Endometrium (tissue), 2 donors: ENCODE measurements around the gene KRTAP9-7.
"Not testable (repeated sequence)": the region's sequence is repeated elsewhere in the genome, so short reads cannot be mapped to it uniquely, and the experiment has no call there.

Experiments used
- FAIRE-seq: peaks from 2 replicates; lab custom pipeline; 2012; peaks lifted over from hg19 to GRCh38; lab: Jason Lieb, UNC
- donor health status: control.
- donor health status: control.

KRTAP9-7 gene, protein sequence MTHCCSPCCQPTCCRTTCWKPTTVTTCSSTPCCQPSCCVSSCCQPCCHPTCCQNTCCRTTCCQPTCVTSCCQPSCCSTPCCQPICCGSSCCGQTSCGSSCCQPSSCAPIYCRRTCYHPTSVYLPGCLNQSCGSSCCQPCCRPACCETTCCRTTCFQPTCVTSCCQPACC

DNA sequence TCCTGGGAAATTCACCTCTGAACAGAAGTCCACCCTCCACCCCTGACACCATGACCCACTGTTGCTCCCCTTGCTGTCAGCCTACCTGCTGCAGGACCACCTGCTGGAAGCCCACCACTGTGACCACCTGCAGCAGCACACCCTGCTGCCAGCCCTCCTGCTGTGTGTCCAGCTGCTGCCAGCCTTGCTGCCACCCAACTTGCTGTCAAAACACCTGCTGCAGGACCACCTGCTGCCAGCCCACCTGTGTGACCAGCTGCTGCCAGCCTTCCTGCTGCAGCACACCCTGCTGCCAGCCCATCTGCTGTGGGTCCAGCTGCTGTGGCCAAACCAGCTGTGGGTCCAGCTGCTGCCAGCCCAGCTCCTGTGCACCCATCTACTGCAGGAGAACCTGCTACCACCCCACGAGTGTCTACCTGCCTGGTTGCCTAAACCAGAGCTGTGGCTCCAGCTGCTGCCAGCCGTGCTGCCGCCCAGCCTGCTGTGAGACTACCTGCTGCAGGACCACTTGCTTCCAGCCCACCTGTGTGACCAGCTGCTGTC, at the start of gene KRTAP9-7:
TSS of gene KRTAP9-7 (plus strand) at position 51 of the 543 bp plus-strand sequence. CDS start at position 51, 0 bp downstream.
- not testable (repeated sequence) for FAIRE-seq

DNA sequence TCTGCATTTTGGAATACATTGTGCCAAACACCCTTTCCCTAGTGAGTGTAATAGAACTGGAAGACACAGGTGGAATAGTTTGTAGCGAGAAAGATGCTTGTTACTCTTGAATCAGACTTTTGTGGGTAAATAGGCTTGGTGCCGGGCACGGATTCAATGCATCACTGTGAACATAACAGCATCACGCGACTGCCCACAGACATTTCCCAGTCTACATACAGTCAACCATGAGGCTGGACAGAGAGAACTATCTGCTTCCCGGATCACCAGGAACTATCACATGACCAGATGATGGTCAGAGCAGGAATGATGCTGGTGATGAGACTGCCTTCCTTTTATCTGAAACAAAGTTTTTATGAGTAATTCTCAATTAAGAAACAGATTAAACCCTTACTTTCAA, 49.4 kb upstream of the KRTAP9-7 start:
- FAIRE-seq = no peak

DNA sequence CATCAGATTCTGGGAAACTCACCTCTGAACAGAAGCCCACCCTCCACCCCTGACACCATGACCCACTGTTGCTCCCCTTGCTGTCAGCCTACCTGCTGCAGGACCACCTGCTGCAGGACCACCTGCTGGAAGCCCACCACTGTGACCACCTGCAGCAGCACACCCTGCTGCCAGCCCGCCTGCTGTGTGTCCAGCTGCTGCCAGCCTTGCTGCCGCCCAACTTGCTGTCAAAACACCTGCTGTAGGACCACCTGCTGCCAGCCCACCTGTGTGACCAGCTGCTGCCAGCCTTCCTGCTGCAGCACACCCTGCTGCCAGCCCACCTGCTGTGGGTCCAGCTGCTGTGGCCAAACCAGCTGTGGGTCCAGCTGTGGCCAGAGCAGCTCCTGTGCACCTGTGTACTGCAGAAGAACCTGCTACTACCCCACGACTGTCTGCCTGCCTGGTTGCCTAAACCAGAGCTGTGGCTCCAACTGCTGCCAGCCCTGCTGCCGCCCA, 48.9 kb upstream of the KRTAP9-7 start, which contains the start of gene KRTAP9-2:
TSS of gene KRTAP9-2 (plus strand) at position 51 of the 498 bp plus-strand sequence. CDS start at position 58, 7 bp downstream.
- FAIRE-seq = not testable (repeated sequence)

DNA sequence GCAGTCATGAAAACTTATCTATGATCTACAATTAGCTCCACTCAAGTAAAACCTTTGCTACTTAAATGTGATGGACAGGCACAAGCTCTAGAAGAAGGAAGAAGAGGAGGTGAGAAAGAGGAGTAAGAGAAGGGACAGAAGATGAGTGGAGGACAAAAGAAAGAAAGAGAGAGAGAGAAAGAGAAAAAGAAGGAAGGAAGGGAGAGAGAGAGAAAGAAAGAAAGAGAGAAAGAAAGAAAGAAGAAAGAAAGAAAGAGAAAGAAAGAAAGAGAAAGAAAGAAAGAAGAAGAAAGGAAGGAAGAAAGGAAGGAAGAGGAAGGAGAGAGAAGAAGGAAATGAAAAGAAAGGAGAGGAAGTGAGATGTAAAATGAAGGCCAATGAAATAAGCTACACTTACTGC, 45.4 kb upstream of the KRTAP9-7 start:
- FAIRE-seq = no peak

DNA sequence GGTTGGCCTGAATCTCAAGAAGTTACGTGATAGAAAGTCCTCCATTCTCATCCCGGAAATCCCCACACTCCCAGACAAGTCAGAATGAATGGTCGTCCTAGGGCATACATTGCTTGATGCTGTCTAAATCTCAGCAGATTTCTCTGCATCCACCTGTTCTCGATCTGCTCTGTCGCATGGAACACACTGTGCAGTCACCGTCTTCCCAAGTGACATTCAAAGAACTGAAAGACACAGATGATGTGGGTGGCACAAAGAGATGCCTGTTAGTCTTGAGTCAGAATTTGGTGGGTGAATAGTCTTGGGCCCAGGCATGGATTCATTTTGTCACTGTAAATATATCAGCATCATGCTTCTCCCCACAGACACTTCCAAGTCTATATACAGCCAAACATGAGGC, 43.8 kb upstream of the KRTAP9-7 start:
- no peak for FAIRE-seq

DNA sequence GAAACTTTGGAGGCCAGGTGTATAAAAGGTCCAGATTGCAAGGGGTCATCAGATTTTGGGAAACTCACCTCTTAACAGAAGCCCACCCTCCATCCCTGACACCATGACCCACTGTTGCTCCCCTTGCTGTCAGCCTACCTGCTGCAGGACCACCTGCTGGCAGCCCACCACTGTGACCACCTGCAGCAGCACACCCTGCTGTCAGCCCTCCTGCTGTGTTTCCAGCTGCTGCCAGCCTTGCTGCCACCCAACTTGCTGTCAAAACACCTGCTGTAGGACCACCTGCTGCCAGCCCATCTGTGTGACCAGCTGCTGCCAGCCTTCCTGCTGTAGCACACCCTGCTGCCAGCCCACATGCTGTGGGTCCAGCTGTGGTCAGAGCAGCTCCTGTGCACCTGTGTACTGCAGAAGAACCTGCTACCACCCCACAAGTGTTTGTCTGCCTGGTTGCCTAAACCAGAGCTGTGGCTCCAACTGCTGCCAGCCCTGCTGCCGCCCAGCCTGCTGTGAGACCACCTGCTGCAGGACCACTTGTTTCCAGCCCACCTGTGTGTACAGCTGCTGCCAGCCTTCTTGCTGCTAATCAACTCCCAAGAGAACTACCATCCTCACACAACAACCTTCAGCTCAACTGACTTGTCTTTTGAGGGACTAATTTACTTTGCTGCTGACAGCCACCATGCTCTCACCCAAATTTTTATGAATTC, 42.9 kb upstream of the KRTAP9-7 start, which contains the start of gene KRTAP9-3:
TSS of gene KRTAP9-3 (plus strand) at position 51 of the 707 bp plus-strand sequence. CDS start at position 104, 53 bp downstream.
- not testable (repeated sequence) for FAIRE-seq

DNA sequence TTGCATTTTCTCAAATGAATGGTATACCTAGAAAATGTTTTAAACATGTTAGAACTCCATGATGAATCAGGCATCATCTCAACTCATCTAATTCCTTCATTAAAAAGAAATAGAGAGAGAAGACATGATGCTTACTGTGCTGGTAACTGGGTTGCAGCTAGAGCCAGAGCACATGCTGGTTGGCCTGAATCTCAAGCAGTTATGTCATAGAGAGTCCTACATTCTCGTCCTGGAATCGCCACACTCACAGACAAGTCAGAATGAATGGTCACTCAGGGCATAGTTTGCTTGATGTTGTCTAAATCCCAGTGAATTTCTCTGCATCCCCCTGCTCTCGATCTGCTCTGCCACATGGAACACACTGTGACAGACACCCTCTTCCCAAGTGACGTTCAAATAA, 38.4 kb upstream of the KRTAP9-7 start:
- FAIRE-seq = not testable (repeated sequence)

DNA sequence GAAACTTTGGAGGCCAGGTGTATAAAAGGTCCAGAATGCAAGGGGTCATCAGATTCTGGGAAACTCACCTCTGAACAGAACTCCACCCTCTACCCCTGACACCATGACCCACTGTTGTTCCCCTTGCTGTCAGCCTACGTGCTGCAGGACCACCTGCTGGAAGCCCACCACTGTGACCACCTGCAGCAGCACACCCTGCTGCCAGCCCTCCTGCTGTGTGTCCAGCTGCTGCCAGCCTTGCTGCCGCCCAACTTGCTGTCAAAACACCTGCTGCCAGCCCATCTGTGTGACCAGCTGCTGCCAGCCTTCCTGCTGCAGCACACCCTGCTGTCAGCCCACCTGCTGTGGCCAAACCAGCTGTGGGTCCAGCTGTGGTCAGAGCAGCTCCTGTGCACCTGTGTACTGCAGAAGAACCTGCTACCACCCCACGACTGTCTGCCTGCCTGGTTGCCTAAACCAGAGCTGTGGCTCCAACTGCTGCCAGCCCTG, 37.5 kb upstream of the KRTAP9-7 start, which contains the start of gene KRTAP9-8:
TSS of gene KRTAP9-8 (plus strand) at position 51 of the 489 bp plus-strand sequence. CDS start at position 104, 53 bp downstream.
- not testable (repeated sequence) for FAIRE-seq

DNA sequence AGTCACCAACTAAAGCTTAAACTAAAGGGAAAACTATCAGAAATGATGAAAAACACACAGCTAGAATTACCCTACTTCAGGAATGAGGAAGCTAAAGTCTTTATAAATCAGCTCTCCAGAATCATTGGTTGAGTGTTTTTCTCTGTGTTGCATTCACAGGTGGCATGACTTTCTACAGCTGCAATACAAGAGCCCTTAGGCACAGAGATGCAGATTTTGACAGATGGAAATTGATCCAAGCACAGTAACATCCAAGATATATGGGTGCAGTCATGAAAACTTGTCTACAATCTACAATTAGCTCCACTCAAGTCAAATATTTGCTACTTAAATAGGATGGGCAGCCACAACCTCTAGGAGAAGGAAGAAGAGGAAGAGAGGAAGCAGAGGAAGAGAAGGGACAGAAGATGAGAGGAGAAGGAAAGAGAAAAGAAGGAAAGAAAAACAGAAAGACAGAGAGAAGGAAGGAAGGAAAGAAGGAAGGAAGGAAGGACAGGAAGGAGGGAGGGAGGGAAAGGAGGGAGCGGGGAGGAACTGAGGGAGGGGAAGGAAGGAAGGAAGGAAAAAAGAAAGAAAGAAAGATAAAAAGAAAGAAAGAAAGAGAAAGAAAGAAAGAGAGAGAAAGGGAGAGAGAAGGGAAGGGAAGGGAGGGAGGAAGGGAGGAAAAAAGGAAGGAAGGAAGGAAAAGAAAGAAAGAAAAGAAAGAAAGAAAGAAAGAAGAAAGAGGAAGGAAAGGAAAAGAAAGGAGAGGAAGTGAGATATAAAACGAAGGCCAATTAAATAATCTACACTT, 28.3 kb upstream of the KRTAP9-7 start:
- FAIRE-seq = not testable (repeated sequence)

DNA sequence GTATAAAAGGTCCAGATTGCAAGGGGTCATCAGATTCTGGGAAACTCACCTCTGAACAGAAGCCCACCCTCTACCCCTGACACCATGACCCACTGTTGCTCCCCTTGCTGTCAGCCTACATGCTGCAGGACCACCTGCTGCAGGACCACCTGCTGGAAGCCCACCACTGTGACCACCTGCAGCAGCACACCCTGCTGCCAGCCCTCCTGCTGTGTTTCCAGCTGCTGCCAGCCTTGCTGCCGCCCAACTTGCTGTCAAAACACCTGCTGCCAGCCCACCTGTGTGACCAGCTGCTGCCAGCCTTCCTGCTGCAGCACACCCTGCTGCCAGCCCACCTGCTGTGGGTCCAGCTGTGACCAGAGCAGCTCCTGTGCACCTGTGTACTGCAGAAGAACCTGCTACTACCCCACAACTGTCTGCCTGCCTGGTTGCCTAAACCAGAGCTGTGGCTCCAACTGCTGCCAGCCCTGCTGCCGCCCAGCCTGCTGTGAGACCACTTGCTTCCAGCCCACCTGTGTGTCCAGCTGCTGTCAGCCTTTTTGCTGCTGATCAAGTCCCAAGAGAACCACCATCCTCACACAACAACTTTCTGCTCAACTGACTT, 25.8 kb upstream of the KRTAP9-7 start, which contains the start of gene KRTAP9-4:
TSS of gene KRTAP9-4 (plus strand) at position 51 of the 604 bp plus-strand sequence. CDS start at position 85, 34 bp downstream.
- FAIRE-seq = not testable (repeated sequence)

DNA sequence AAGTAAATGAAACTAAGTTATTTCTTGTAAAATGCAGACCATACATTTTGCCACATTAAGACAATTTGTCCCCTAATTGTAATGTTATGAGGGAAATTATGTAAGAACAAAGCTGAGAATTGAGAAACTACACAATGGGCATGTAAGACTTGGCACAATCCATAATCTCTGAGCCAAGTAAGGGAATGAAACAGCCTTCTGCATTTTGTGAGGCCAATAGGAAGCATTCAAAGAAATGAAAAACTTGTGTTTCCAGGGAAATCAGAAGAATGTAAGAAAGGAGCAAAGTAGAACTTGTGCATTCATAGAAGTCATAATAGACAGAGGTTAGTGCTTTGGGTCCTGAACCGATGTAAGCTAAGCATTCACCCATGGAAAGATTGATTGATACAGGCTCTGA, 24.2 kb upstream of the KRTAP9-7 start:
- FAIRE-seq = no peak

DNA sequence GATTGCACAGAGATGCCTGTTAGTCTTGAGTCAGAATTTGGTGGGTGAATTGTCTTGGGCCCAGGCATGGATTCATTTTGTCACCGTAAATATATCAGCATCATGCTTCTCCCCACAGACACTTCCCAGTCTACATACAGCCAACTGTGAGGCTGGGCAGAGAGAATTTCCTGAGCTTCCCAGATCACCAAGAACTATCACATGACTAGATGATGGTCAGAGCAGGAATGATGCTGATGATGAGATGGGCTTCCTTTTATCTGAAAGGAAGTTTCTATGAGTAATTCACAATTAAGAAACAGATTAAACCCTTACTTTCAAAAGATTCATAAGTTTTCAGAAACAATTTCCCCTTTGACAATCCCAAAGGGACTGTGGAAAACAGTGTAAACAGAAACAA, 20.6 kb upstream of the KRTAP9-7 start:
- FAIRE-seq = no peak

DNA sequence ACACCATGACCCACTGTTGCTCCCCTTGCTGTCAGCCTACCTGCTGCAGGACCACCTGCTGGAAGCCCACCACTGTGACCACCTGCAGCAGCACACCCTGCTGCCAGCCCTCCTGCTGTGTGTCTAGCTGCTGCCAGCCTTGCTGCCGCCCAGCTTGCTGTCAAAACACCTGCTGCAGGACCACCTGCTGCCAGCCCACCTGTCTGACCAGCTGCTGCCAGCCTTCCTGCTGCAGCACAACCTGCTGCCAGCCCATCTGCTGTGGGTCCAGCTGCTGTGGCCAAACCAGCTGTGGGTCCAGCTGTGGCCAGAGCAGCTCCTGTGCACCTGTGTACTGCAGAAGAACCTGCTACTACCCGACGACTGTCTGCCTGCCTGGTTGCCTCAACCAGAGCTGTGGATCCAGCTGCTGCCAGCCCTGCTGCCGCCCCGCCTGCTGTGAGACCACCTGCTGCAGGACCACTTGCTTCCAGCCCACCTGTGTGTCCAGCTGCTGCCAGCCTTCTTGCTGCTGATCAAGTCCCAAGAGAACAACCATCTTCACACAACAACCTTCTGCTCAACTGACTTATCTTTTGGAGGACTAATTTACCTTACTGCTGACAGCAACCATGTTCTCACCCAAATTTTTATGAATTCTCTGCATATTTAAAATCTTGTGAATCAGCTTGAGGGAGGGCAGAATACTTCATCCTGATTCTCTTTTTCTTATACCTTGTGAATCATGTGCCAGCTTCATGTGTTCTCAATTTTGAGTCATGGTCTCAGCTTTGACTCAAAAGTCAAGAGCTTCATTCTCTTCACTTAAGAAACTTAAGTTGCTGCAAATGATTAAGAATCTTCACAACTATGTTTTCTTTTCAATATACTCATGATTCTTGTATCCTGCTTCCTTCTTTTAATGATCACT, 19.9 kb upstream of the KRTAP9-7 start, which contains the start of gene KRTAP9-9:
TSS of gene KRTAP9-9 (plus strand) at position 4 of the 910 bp plus-strand sequence.
- not testable (repeated sequence) for FAIRE-seq

DNA sequence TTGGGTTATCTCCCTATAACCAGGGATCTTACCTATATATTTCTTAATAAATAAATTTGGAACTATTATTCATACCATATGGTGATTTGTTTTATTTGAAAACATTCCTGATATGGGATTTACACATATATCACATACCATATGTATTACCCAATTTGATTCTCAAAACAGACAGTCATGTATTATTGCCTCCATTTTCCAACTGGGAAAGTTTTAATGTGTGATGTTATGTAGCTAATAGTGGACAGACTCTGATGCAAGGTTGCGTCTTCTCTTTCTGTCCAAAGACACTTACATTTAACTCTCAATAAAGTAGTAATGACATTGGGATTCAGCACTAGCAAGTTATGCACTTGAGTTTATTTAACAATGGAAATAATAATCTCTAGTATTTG, 19.2 kb upstream of the KRTAP9-7 start:
- no peak for FAIRE-seq

DNA sequence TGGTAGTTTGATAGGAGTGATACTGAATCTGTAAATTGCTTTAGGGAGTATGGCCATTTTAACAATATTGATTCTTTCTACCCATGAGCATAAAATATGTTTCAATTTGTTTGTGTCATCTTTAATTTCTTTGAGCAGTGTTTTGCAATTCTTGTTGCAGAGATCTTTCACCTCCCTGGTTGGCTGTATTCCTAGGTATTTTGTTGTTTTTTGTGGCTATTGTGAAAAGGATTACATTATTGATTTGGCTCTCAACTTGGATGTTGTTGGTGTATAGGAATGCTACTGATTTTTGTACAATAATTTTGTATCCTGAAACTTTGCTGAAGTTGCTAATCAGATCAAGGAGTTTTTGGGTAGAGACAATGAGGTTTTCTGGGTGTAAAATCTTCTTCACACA, 17.1 kb upstream of the KRTAP9-7 start:
- no peak for FAIRE-seq

DNA sequence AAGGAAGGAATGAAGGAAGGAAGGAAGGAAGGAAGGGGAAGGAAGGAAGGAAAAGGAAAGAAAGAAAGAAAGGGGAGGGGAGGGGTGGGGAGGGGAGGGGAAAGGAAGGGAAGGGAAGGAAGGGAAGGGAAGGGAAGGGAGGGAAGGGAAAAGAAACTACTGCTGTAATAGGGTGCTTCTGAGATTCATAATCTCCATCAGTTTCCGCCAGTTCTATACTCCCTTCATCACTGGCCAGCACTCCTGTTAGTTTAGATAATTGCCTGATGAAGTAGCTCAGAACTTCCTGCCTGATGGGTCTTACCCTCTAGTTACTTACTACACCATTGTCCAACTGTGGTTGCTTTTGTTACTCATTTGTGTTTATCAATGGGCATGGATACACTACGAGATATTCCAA, 12.3 kb upstream of the KRTAP9-7 start:
- no peak for FAIRE-seq

DNA sequence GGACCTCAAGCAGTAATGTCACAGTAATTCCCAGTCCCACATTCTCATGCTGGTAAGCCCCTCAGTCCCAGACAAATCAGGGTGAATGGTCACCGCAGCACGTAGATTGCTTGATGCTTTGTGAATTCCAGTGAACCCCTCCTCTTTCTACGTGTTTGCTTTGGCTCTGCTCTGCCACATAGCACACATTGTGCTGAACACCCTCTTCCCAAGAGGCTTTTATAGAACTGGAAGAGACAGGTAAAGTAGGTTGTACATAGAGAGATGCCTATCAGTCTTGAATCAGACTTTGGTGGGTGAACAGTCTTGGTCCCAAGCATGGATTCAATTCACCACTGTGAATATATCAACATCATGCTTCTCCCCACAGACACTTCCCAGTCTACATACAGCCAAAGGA, 10.9 kb upstream of the KRTAP9-7 start:
- FAIRE-seq = no peak

DNA sequence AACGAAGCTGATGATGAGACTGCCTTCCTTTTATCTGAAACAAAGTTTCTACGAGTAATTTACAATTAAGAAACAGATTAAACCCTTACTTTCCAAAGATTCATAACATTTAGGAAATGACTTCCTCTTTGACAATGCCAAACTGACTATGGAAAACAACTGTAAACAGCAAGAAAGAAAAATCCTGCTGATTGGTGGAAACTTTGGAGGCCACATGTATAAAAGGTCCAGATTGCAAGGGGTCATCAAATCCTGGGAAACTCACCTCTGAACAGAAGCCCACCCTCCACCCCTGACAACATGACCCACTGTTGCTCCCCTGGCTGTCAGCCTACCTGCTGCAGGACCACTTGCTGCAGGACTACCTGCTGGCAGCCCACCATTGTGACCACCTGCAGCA, 10.4 kb upstream of the KRTAP9-7 start, which contains the start of gene KRTAP9-6:
TSS of gene KRTAP9-6 (plus strand) at position 301 of the 400 bp plus-strand sequence. CDS start at position 301, 0 bp downstream.
- FAIRE-seq = no peak

DNA sequence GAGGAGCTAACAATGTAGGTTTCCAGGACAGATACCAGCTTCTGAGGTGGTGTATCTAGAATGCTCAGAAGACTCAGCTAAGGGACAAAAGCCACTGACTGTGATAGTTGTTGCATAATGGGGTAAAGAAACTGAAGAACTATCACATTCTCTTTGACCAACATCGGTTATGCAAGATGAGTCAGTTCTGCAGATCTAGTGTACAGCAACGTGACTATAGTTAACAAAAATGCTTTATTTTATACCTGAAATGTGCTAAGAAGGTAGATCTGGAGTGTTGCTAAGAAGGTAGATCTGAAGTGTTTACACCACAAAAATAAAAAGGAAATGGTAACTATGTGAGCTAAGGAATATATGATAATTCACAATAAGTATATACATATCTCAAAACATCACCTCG, 7.8 kb upstream of the KRTAP9-7 start:
- FAIRE-seq = no peak

DNA sequence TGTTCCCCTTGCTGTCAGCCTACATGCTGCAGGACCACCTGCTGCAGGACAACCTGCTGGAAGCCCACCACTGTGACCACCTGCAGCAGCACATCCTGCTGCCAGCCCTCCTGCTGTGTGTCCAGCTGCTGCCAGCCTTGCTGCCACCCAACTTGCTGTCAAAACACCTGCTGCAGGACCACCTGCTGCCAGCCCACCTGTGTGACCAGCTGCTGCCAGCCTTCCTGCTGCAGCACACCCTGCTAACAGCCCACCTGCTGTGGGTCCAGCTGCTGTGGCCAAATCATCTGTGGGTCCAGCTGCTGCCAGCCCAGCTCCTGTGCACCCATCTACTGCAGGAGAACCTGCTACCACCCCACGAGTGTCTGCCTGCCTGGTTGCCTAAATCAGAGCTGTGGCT, 4.2 kb upstream of the KRTAP9-7 start:
- not testable (repeated sequence) for FAIRE-seq
